BJ (cell line): ENCODE data around the gene GGACT. TPM values are rescaled to one million over a fixed set of nuclear protein-coding genes. Genes with fewer than 3 reads are reported as not detected.

ENCODE experiments used
- CTCF ChIA-PET: fragments of 350-600 bp; formaldehyde crosslinking; extraction: SDS; loops from one replicate; lab custom pipeline; 2021; ENCODE audit warnings: antibody characterized with exemption, inconsistent platforms; lab: Yijun Ruan, JAX
- POLR2A ChIA-PET: fragments of 300-600 bp; sonication (Branson Sonifier 250); formaldehyde crosslinking; extraction: SDS; loops from one replicate; lab custom pipeline; 2021; ENCODE audit warnings: antibody characterized with exemption; lab: Charles Lee
- DNase-seq: peaks from one replicate; pipeline ENCODE4 v3.0.0-alpha.2; 2011; ENCODE audit warnings: low read depth
- H3K27me3 ChIP-seq: 2 replicates; pipeline ENCODE4 v1.6.0; 2011; ENCODE audit warnings: low read length; ENCODE audit not compliant: control insufficient read depth, insufficient read depth
- H3K36me3 ChIP-seq: 2 replicates; pipeline ENCODE4 v1.5.1; 2011; ENCODE audit warnings: low read length; ENCODE audit not compliant: control insufficient read depth, insufficient read depth
- H3K4me3 ChIP-seq: 2 replicates; pipeline ENCODE4 v1.5.1; 2011; ENCODE audit warnings: low read depth, mild to moderate bottlenecking, control low read depth, low read length
- polyA minus RNA-seq: library from RNA; depleted of rRNA, polyadenylated mRNA; stranded (reverse); fragments of >200 nt; gene quantifications from 2 replicates; pipeline ENCODE4 v1.2.3, GENCODE V29; 2011; rRNA and poly(A)+ RNA removed
- polyA plus RNA-seq: library from polyadenylated mRNA; depleted of rRNA; stranded (reverse); fragments of >200 nt; gene quantifications from 2 replicates; pipeline ENCODE4 v1.2.3, GENCODE V29; 2011; rRNA removed
- TF ChIP-seq, protein P1 (sequence below): IDR thresholded peaks from 2 replicates; pipeline ENCODE4 v1.5.1; 2011; ENCODE audit warnings: low read depth, mild to moderate bottlenecking, control low read depth, inconsistent platforms, low read length, moderate library complexity; ENCODE audit not compliant: insufficient read depth

GGACT gene
- 7.0 and 8.5 TPM in 2 replicates for polyA plus RNA-seq
- 0.93 and 1.0 TPM in 2 replicates for polyA minus RNA-seq

DNA sequence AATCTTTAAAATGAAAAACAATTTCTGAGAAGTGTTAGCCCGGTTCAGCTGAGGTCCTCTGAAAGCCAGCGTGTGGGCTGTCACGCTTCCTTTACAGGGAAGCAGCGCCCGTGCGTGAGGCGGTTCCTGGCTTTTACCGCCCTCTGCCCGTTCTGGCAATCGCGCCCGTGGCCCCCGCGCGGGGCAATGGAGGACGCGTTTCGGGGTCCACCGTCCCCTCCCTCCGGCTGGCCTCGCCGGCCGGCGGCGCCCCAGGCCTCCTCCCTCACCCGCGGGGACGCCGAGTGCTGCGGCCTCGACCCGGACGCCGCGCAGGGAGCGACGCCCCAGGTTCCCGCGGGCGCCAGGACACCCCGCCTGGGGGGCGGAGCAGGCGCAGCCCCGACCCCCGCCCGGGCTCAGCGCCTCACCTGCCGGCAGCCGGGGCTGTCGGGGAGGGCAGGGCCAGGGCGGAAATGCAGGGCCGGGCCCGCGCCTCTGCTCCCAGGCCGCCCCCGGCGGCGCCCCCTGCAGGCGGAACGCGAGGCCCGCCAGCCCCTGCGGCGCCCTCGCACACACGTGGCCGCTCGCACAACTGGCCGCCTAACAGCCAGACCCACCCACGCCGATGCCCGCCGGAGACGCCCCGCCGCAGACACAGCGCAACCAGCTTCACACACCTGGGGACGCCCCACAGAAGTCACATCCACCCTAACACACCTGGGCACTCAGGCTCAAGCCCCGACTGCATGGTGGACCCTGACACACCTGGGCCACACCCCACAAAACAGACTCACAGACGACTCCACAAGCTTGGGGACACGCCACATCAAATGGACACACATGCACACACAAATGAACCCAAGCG, at the start of gene GGACT:
Gene GGACT (minus strand): TSS at position 459 of the 847 bp plus-strand sequence. CDS start 56,198 bp downstream, outside the sequence.
- Histone ChIP-seq H3K27me3 (no peaks in the 10 kb centered on the region; the same call in 1 of the 2 replicates), H3K36me3 (no peaks in the 10 kb centered on the region), H3K4me3 (peak within 1 kb of the TSS; percentile 56)
- TF ChIP-seq, protein P1, sequence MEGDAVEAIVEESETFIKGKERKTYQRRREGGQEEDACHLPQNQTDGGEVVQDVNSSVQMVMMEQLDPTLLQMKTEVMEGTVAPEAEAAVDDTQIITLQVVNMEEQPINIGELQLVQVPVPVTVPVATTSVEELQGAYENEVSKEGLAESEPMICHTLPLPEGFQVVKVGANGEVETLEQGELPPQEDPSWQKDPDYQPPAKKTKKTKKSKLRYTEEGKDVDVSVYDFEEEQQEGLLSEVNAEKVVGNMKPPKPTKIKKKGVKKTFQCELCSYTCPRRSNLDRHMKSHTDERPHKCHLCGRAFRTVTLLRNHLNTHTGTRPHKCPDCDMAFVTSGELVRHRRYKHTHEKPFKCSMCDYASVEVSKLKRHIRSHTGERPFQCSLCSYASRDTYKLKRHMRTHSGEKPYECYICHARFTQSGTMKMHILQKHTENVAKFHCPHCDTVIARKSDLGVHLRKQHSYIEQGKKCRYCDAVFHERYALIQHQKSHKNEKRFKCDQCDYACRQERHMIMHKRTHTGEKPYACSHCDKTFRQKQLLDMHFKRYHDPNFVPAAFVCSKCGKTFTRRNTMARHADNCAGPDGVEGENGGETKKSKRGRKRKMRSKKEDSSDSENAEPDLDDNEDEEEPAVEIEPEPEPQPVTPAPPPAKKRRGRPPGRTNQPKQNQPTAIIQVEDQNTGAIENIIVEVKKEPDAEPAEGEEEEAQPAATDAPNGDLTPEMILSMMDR: peak; percentile 38
- ChIA-PET CTCF (interaction anchor here (0.7 to 3.2 kb wide), 10 partner anchors 8 to 51 kb away, joined by 3 to 35 read pairs (median 4); no protein-coding TSS in a partner anchor), POLR2A (no interaction called here)
- DNase-seq: no peak

DNA sequence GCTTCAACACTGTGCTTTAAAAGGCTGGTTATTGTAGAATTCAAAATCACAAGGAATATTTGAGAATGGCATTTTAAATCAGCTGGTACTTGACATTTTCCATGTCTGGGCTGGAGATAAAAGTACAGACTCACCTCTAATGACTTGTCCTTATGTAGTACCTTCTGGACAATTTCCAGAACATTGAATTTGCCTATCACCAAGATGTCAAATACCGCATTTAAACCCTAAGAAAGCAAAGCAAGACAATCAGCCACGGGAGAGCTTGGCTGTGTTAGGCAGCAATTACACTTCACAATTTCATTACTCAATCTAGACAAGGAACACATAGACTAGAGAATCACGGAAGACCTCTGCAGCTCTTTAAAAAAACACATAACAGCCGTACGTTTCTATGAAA, 49.2 kb upstream of the GGACT start:
- no peak for DNase-seq
- TF ChIP-seq, protein P1: no peak
- no peak overlapping the region for H3K4me3 ChIP-seq
- H3K36me3 ChIP-seq: peaks cover 3% of the 10 kb centered on the region
- ChIA-PET CTCF (interaction anchor here (1.3 to 1.5 kb wide), 2 partner anchors 9 to 49 kb away, joined by 3 to 6 read pairs; no protein-coding TSS in a partner anchor), POLR2A (no interaction called here)
- H3K27me3 ChIP-seq: no peaks in the 10 kb centered on the region

DNA sequence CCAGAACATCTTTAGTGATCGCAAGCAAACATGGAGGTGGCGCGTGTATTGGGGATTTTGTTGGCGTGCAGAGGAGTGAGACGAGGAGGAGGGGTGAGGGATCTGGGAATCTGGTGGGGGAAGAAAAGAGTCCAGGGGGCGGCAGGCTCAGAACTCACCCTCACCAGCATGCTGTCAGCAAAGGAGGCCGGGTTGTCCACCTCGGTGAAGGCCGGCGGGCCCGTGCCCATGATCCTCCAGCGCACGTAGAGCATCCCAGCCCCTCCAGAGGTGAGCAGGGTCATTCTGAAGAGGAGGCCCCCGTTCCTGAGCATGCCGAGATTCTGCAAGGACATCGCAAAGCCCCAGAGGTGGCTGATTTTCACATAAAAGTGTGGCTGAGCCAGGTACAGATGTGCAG, 48.8 kb upstream of the GGACT start:
- TF ChIP-seq, protein P1: no peak
- H3K27me3 ChIP-seq: no peaks in the 10 kb centered on the region
- no peak overlapping the region for H3K4me3 ChIP-seq
- CTCF ChIA-PET: interaction anchor here (1.3 to 1.5 kb wide), 2 partner anchors 10 to 48 kb away, joined by 3 to 6 read pairs; no protein-coding TSS in a partner anchor
- peaks cover 3% of the 10 kb centered on the region for H3K36me3 ChIP-seq
- POLR2A ChIA-PET: no interaction called here
- no peak for DNase-seq

DNA sequence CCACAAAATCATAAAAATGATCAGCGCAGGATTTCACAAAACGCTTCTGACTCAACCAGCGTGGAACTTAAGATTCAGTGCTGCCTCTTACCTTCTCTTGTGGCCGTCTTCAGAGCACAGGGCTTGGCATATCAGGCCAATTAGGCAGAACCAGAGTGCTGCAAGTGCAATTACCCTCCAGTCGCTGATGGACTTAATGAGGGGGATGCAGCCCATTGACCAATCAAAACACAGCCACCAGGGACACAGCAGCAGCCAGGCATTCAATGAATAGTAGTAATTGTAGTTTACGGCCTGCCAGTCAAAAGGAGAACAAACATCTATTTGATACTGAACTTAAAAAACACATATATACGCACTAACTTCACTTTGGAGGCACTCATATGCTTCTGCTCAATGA, 47.9 kb upstream of the GGACT start:
- POLR2A ChIA-PET: no interaction called here
- CTCF ChIA-PET: interaction anchor here (1.0 to 1.3 kb wide), 2 partner anchors 11 to 47 kb away, joined by 3 read pairs; no protein-coding TSS in a partner anchor
- H3K27me3 ChIP-seq: no peaks in the 10 kb centered on the region
- H3K36me3 ChIP-seq: peaks cover 1% of the 10 kb centered on the region
- no peak for DNase-seq
- TF ChIP-seq, protein P1: no peak
- no peak overlapping the region for H3K4me3 ChIP-seq

DNA sequence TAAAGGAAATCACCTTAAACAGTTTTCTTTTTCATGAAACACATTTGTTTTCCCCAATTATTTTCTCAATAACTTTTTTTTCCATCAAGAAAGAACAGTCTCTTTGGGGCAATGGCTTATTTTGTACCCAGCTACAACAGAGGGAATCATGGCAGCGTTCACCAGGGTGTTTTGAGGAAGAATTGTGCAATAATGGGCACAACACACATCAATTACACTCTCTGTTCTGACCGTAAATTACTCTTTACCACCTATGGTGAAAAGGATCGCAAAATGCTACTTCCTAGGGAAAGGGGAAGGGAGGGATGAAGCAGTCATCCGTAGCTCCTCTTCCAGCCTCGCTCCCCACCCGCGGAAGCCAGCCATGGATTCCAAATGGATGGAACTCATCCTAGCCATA, 47.4 kb upstream of the GGACT start:
- ChIA-PET POLR2A (no interaction called here), CTCF (interaction anchor here (1.0 kb wide), 1 partner anchor 11 kb away, joined by 3 read pairs; no protein-coding TSS in a partner anchor)
- peaks cover 1% of the 10 kb centered on the region for H3K36me3 ChIP-seq
- no peaks in the 10 kb centered on the region for H3K27me3 ChIP-seq
- DNase-seq: no peak
- H3K4me3 ChIP-seq: no peak overlapping the region
- TF ChIP-seq, protein P1: no peak
